Esophagus muscularis mucosa (tissue), 4 donors: ENCODE data around the gene SNX20.

Source experiments
- EP300 ChIP-seq: sonication (generic); formaldehyde crosslinking; IDR thresholded peaks from one replicate; pipeline ENCODE4 v1.6.1; 2017; ENCODE audit warnings: antibody characterized with exemption
- POLR2AphosphoS5 ChIP-seq, 2 donors: sonication (generic); formaldehyde crosslinking; IDR thresholded peaks; one replicate each; pipeline ENCODE4 v1.6.1; 2017; ENCODE audit warnings: antibody characterized with exemption in 2 of 2
- TF ChIP-seq, protein P1 (sequence below), 3 experiments: fragments of 200-600 bp in 2 of 3; fragments of 450-650 bp in 1 of 3; sonication (generic) in 2 of 3; IDR thresholded peaks; one replicate each; pipeline ENCODE4 v1.5.1; 2017 to 2019; ENCODE audit warnings: antibody characterized with exemption in 3 of 3, mild to moderate bottlenecking in 2 of 3, moderate library complexity in 1 of 3

DNA sequence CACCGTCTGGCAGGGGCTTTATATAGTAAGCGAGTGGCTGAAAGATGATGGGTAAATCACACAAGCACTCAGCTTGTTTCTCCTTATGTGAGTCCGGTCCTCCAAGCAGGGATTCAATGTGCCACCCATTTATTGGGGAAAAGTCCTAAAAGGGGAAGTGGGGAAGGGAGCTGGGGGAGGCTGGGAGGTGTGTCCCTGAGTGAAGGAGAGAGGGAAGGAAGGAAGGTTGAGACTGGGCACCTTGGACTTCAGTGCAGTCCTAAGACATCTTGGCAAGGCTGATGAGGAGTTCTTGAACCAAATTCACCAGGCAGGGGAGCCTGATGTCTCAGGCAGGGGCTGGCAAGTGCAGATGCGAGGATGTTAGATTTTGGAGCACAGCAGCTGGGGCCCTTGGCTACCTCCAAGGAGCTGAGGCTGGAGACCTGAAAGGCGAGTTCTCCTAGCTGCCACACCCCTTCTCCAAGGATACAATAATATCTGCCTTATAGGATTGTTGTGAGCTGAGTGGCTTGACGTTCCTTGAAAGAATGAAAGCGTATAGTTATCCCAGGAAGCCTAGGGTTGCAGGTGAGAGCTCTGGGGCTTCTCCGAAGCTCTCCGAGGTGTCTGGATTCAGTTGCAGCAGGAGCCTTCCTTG is 37.8 kb upstream of the SNX20 start:
- TF ChIP-seq, protein P1, sequence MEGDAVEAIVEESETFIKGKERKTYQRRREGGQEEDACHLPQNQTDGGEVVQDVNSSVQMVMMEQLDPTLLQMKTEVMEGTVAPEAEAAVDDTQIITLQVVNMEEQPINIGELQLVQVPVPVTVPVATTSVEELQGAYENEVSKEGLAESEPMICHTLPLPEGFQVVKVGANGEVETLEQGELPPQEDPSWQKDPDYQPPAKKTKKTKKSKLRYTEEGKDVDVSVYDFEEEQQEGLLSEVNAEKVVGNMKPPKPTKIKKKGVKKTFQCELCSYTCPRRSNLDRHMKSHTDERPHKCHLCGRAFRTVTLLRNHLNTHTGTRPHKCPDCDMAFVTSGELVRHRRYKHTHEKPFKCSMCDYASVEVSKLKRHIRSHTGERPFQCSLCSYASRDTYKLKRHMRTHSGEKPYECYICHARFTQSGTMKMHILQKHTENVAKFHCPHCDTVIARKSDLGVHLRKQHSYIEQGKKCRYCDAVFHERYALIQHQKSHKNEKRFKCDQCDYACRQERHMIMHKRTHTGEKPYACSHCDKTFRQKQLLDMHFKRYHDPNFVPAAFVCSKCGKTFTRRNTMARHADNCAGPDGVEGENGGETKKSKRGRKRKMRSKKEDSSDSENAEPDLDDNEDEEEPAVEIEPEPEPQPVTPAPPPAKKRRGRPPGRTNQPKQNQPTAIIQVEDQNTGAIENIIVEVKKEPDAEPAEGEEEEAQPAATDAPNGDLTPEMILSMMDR (IDR thresholded peaks at IDR 0.05): no peak
- TF ChIP-seq EP300 (no peak), POLR2AphosphoS5 (IDR thresholded peaks at IDR 0.05) (no peak)
